ENCODE results near the gene AUTS2.
A peak's percentile ranks its signal among the peaks of the same experiment; 100 is the strongest.
"Not testable (repeated sequence)": the region's sequence is repeated elsewhere in the genome, so short reads cannot be mapped to it uniquely, and the experiment has no call there.

Gene AUTS2

GRCh38 chr7:70352088-70352487 is 753.8 kb downstream of the AUTS2 start:
- no peak for DNase-seq (ENCODE audit: low spot score)

DNA sequence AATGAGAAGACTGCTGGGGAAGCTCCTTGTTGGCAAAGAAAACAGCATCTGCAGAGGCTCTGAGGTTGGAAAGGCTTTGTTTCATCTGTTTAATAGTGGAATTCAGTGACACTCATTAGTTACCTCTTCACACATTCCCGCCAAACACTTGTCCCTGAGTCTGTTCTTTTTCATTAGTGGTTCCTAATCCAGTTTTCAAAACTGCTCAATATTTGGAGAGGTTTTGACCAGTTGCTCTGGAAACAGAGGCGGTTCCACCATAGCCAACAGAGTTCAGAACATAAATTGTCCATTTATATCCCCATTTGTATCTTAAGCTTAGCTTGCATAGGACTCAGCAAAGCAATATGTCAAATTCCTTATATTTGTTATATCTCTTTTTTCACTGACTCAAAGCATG is 754.6 kb downstream of the AUTS2 start:
- DNase-seq (ENCODE audit: low spot score), result no peak

DNA sequence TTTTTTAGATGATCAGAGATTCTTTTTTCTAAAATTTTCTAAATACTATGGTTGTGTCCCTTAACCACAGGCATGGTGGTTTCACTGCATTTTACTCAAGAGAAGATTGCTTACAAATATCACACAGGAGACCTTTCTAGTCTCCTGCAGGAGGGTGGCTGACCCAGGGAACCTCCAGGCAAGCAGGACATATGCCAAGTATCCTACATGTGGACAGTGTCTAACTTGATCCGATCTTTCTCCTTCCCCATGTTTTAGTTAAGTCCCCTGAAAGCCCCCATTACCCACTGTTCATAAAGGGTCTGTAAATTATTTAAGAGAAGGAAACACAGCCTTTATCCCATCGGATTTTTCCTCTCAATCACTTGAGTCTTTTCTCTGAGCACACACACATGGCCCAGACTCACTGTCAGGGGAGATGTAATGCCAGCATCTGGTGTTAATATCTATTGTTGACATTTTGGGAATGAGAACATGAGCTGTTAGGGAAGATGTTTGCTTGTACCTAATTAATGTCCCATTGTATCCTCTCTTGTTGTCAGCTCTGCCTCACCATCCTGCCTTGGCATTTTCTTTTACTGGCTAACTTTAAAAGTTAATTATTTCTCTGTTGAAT is 755.2 kb downstream of the AUTS2 start:
- DNase-seq (ENCODE audit: low spot score), result no peak

GRCh38 chr7:70353946-70354335 is 755.7 kb downstream of the AUTS2 start:
- no peak for DNase-seq (ENCODE audit: low spot score)

GRCh38 chr7:70354409-70355169 is 756.3 kb downstream of the AUTS2 start:
- peak; percentile 17 for DNase-seq (ENCODE audit: low spot score)

DNA sequence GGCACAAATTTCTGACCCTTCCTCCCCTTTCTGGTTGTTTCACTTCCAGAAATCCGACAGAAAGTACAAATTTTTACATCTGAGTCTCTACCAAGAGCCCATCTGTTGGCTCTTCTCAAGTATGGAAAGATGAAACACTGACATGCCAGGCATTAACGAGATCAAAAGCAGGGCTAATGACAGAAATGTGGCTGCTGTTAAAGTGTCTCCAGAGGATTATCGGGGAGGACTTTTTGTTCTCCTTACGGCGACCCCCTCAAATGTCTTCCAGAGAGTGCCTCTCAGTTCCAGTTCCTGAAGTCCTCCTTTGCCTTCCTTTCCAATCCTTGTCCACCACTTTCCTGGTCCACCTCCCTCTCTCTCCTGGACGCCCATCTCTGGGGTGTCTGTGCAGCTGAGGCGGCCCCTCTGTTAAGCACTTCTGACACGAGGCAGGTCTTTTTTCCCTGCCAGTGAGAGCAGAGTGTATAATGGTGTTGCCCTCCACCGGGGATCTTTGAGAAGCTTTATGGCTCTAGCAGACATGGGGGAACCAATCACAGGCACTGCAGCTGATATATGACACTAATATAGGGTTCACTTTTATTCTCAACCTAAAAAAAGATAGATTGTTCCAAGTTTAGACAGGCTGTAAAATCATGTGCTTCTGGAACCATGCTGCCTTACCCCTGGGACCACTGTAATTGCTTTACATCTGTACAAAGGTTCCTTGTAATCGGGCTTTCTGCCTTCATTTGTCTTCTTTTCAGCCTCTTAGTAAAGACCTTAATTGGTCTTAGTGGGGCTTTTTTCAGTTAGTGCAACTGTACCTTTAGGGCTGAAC is 757.1 kb downstream of the AUTS2 start:
- DNase-seq (ENCODE audit: low spot score), result no peak

DNA sequence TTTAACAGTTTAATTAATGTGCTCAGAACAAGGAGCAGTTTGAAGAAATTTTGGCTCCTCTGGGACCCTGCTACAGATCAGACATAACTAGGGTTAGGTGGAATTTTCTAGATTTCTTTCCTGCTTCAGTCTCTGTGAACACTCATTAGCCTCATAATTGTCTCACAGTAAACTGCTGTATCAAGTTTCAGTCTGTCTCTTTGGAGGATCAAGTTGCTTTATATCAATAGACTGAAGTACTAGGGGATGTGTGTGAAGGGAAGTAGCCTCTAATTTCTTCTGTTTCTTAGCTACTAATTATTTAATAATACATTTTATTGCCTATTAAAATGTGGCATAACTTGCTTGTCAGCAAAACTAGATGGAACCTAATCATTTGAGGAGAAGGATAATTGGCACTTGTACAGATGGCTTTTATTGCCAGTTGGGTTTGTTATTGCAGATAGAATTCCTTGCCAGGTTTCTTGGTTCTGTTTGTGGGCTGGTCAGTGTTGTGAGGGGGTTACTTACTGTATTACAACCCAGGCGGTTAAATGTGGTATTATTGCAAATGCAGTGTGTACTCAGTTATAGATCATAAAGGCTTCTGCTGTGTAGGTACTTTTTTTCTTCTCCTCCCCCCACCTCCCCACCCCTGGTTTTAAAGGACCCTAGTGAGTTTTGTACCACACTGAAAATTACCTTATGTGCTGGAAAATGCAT is 758.0 kb downstream of the AUTS2 start:
- no peak for DNase-seq (ENCODE audit: low spot score)

GRCh38 chr7:70356787-70357328 is 758.6 kb downstream of the AUTS2 start:
- no peak for DNase-seq (ENCODE audit: low spot score)

- no peak for DNase-seq (ENCODE audit: low spot score)
Observed at GRCh38 chr7:70360557-70360956, 762.3 kb downstream of the AUTS2 start.

- peak; percentile 40 for DNase-seq (ENCODE audit: low spot score)
Observed at GRCh38 chr7:70361821-70362220, 763.5 kb downstream of the AUTS2 start.

- not testable (repeated sequence) for DNase-seq (ENCODE audit: low spot score)
Observed at GRCh38 chr7:70364393-70364792, 766.1 kb downstream of the AUTS2 start.

DNA sequence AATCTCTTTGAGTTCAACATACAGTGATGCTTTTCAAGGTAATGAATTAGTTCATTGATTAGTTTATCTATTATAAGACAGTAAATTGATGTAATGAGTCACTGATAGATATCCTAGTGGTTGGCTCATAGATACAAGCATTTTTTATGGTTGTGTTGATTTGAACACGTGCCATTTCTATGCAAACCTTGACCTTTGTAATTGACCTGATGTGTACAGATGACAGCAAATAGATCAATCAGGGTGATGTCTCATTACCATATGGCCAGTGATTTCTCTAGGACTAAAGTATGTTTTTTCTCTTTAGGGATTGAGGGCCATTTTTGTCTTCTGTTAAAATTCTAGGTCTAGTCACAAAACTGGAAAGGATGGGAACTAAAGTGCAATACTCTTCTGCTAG is 773.4 kb downstream of the AUTS2 start:
- DNase-seq (ENCODE audit: low spot score), result no peak

GRCh38 chr7:70372768-70373515 is 774.7 kb downstream of the AUTS2 start:
- no peak for DNase-seq (ENCODE audit: low spot score)

DNA sequence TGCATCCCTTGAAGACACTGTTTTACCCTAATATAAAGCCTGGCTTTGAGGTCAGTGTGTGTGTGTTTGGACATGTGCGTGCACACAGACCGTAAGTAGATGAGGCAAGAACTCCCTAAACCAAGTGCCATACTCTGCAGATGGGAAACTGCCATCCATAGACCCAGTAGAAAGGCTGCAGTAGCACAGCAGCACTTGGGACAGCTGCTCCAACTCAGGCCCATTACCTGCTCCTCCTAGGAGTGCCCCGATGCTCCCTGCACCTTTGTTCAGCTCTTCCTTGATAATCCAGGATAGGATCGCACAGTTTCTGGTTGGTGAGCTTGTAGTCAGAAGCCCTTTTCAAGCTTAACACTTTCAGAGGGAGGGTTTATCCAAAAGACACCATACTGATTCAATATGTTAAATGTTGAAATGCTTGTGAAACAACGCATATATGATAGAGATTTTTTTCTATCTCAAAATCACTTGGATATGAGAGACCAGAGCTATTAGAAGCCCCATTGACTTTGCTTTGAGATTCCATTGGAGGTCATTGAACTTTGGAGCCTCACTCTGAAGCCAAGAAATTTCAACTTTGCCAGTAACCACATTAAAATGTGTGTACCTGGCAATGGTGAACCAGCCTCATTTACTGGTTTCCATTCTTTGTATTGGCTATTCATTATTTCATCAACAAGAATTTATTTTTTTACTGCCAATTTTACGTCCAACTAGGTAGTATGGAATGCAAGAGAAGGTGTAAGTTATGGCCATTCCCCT is 776.7 kb downstream of the AUTS2 start:
- DNase-seq (ENCODE audit: low spot score), result no peak

DNA sequence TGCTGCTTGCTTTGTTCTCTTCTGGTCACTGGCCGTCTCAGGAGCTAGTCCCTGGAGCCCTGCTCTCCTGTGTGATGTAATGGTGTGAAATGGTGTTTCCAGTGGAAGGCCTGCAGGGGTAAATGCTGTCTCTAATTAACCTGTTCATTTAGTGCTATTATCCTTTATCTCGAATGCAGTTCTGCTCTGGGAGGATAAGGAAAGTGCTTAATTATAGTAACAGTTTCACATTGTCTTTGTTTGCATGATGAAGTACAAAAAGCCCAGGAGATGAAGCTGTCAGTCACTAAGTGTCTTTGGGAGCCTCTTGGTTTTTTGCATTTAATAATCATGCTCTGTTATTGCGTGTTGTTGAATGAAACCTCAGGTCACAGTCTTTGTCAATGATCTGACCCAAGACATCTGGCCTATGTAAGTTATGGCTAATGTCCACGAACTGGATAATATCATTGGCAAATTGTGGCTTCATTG is 778.3 kb downstream of the AUTS2 start:
- DNase-seq (ENCODE audit: low spot score), result no peak

DNA sequence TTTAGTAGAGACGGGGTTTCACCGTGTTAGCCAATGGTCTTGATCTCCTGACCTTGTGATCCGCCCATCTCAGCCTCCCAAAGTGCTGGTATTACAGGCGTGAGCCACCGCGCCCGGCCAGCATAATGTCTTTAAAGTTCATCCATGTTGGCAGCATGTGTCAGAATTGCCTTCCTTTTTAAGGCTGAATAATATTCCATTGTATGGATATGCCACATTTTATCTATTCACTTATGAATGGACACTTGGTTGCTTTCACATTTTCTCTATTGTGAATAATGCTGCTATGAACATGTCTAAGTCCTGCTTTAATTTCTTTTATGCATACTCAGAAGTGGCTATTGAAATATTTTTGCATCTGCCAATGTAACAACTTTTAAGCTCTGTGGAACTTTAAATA is 779.7 kb downstream of the AUTS2 start:
- no peak for DNase-seq (ENCODE audit: low spot score)

DNA sequence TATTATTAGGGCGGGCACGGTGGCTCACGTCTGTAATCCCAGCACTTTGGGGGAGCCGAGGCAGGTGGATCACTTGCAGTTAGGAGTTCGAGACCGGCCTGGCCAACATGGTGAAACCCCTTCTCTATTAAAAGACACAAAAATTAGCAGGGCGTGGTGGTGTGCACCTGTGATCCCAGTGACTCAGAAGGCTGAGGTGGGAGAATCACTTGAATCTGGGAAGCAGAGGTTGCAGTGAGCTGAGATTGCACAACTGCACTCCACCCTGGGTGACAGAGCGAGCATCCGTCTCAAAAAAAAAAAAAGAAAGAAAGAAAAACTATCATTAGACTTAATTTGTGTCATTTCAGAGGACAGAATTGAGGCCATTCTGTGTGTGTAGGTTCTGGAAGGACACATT is 780.9 kb downstream of the AUTS2 start:
- no peak for DNase-seq (ENCODE audit: low spot score)

- no peak for DNase-seq (ENCODE audit: low spot score)
Observed at GRCh38 chr7:70380421-70381015, 782.2 kb downstream of the AUTS2 start.

DNA sequence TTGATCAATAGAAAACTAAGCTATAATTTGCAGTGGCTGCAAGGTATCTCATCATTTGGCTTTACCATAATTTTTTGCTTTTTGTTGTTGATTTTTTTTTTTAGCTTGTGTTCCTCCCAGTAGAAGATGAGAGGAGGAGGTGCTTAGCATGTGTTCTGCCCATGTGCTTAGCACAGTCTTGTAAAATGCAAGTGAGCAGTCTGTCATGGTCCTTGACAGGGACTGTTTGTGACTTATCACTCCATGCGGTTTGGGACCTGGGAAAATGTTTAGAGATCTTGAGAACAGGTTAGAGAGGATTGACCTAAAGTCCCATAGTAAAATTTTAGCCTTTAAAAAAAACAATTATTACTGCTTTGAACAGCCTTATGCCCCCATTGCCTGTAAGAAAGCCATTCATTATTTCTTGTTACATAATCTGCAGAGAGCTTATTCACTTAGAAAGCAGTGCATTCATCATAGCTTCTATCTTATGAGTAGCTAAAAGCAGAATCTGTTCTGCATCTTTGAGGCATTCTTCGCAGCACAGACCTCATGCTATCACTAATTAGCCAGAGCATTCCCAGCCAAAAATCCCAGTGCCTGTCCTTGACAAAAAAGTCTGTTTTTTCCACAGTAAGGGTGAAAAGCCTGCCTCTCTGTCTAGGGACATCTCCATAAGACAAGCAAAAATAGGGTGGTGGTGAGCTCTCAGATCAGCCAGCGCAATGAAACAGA is 784.9 kb downstream of the AUTS2 start:
- no peak for DNase-seq (ENCODE audit: low spot score)
